HG03442 (cell line): ENCODE results near the gene COL6A2.

Source experiments
- ATAC-seq: cut with Tn5 transposase; IDR thresholded peaks from one replicate; pipeline ENCODE4 v1.9.1; 2021; ENCODE audit warnings: mild to moderate bottlenecking, moderate library complexity; ENCODE audit not compliant: unreplicated experiment

Gene COL6A2

DNA sequence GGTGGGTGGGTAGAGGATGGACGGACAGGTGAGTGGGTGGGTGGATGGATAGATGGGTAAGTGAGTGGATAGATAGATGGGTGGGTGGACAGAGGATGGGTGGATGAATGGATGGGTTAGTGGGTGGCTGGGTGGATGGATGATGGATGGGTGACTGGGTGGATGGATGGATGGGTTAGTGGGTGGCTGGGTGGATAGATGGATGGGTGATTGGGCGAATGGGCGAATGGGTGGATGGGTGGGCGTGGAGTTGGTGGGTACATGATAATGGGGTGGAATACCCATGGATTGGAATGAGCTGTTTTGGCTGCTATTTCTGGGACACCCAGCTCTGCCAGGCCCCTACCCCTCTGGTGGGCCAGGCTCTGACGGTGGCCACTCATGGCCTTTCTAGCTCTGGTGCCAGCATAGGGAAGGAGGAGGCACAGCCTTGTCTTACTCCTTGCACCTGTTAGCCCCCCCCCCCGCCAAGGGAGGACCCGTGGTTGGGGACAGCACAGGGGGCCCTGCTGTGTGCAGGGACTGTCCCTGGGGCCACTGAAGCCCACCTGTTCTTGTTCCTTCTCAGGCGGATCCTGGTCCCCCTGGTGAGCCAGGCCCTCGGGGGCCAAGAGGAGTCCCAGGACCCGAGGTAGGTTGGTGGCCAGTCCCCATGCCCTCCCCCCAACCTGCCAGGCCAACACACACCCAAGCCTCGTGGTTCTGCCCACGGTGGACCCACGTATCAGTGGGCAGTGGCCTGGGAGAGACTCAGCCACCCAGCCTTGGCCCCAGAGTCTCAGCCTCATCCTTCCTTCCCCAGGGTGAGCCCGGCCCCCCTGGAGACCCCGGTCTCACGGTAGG lies 26.4 kb downstream of the COL6A2 start:
- ATAC-seq, result no peak

DNA sequence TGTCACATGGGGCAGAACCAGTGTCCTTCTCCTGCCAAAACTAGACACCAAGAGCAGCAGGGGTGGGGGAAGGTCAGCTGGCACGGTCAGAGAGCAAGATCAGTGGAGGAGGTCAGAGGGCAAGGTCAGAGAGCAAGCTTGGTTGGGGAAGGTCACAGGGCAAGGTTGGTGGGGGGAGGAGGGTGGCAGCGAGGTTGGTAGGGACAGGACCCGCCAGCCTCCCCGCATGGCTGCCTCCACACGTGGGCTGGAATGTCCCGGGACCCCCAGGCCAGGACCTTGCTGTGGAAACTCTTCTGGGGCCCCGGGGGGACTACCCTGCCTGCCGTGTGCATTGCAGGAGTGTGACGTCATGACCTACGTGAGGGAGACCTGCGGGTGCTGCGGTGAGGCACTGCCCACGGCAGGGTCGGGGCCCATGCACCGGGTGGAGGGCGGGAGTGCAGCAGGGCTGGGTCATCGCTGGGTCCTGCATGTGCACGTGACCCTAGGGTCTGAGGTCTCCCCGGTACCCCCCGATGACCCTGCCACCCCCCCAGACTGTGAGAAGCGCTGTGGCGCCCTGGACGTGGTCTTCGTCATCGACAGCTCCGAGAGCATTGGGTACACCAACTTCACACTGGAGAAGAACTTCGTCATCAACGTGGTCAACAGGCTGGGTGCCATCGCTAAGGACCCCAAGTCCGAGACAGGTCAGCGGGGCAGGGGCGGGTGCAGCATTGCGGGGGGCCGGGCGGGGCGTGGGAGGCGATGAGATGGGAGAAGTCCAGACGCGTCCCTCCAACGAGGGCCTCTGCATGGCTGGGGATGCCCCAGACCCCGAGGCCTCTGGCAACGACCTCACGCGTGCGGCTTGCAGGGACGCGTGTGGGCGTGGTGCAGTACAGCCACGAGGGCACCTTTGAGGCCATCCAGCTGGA lies 27.3 kb downstream of the COL6A2 start:
- ATAC-seq, result no peak

DNA sequence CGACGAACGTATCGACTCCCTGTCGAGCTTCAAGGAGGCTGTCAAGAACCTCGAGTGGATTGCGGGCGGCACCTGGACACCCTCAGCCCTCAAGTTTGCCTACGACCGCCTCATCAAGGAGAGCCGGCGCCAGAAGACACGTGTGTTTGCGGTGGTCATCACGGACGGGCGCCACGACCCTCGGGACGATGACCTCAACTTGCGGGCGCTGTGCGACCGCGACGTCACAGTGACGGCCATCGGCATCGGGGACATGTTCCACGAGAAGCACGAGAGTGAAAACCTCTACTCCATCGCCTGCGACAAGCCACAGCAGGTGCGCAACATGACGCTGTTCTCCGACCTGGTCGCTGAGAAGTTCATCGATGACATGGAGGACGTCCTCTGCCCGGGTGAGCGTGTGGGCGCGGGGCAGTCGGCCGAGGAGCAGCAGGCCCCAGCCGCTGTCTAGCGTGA lies 28.0 kb downstream of the COL6A2 start:
- no peak for ATAC-seq

DNA sequence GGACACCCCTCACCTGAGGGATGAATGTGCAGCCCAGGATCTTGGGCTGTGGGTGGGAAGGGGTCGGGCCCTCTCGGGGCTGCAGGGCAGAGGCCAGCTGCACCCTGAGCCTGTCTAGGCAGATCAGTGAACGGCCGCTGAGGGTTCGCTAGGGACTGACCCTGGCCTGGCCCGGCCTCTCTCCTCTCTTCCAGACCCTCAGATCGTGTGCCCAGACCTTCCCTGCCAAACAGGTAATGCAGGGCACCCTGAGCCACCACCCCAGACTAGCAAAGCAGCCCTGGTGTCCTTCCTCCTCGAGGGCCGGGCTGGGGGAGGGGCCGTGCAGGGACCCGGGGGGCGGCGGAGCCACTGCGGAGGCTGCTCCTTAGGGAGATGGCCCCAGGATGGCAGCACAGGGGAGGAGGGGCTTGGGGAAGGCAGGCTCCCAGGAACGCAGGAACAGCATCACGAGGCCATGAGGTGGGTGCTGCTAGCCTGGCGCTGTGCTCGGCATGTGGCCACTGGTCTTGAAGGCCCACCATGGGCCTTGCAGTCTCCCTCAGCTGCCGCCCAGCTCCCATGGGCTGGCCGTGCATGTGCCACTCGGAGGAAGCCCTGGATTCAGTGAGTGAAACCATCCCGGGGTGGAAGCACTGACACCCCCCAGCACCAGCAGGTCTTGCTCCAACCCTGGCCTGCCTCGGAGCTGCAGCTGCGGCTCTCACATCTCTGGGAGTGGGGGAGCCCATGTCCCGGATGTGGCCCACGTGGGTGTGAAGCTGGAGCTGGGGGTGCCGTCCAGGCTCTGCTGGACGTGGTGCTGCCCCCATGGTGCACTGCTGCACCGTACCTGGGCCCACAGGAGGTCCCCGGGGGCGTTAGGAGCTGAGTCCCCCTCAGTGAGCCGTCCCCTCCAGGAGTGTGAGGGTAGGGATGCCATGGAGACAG lies 28.7 kb downstream of the COL6A2 start:
- no peak for ATAC-seq

DNA sequence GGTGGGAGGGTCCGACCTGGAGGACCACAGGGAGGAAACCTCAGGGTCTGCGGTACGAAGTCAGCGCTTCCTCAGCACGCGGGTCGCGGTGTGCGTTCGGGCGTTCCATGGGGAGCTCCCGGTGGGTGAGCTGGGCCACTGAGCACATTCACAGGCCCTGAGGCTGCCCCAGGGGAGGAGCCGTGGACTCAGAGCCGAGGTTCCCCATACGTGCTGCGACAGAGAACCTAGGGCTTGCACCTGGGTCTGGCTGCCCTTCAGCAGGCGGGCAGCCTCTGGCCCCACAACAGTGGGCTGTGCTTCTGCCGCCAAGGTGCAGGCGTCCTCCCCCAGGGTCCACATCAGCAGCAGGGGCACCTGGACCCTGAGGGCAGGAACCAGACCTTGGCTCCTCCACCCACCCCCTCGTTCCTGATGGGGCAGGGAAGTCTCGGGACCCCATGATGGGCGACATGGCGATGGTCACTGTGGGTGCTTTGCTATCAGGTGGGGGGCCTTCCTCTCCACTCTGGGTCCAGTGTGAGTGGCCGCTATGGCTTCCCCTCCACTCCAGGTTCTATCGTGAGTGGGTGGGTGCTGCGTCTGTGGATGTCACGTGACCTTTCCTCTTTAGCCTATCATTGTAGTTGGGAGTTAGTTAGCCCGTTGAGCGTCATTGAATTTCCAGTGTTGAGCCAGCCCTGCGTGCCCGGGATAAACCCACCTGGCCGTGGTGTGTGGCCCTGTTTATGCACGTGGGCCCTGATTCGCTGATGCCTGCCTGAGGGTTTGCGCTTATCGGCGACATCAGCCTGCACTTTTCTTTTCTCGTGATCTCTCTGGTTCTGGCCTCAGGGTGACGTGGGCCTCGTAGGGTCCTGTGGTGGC lies 29.6 kb downstream of the COL6A2 start:
- no peak for ATAC-seq

DNA sequence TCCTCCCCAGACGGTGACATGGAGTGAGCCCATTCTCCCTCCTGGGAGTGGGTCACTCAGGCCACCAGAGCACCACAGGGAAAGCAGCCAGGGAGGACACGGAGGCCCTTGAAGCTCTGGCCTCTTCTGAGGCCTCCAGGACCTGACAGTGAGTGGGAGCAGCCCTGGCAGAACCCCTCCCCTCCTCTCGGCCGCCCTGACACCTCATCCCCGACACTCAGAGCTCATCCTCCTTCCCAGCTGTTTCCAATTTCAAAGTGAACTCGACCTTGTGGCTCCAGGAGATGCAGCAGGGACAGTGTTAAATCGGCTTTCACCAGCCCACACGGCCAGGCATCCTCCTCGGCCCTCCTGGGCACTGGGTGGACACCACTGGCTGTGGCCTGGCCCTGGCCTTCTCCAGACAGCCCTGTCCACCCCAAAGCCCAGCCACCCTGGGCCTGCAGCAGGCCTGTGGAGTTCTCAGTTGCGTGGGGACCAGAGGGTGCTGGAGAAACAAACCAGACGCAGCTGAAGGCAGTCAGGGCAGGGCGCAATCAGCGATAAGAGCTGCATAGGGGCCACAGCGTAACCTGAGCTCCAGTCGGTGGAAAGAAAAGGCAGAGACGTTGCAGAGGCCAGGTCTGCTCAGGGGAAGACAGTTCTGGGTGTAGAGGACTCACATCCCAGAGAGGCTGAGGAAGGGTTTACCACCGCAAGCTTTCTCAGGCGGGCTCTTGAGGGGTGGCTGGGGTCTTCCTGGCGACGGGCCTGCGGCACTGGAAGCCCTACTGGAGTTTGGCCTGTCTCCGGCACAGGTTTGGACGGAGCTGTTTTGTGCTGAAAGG lies 30.4 kb downstream of the COL6A2 start:
- no peak for ATAC-seq

DNA sequence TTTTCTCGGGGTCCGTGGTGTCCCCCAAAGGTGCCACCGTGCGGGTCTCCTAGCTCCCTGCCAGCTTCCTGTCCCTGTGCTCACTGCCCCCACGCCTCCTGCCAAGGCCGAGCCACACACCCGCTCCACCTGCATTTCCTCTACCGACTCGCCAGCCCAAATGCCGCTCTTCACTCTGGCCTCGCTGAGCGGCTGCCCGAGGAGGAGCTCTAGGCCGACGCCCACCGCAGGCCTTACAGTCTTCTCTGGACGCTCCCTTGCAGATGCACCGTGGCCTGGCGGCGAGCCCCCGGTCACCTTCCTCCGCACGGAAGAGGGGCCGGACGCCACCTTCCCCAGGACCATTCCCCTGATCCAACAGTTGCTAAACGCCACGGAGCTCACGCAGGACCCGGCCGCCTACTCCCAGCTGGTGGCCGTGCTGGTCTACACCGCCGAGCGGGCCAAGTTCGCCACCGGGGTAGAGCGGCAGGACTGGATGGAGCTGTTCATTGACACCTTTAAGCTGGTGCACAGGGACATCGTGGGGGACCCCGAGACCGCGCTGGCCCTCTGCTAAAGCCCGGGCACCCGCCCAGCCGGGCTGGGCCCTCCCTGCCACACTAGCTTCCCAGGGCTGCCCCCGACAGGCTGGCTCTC lies 31.1 kb downstream of the COL6A2 start:
- no peak for ATAC-seq

DNA sequence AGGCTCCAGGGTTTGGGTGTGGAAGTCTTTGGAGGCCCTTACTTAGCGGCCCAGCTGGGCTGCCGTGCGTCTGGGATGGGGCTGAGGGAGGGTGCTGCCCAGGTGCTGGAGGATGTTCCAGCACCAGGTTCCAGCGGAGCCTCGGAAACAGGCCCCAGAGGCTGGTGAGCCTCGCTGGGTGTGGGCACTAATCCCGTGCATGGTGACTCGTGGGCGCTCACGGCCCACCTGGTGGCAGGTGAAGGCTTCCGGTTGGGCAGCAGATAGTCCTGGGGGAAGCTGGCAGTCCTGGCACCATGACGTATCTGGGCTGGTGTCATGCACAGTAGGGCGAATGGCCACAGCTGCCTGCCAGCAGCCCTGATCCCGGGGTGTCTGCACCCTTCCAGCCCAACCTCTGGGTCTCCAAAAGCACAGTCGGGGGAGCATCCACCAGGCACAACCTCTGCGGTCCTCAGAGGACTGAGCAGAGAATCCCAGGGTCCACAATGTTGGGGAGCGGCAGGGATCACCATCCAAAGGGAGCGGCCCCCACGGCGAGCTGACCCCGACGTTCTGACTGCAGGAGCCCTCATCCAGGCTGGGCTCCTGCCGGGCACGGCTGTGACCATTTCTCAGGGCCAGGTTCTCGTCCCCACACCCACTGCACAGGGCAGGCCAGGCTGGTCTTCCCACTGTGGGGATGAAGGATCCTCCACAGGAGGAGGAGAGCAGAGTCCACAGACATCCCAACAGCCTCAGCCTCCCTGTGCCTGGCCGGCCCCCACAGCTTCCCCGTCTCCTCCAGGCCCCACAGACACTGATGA lies 32.1 kb downstream of the COL6A2 start:
- no peak for ATAC-seq

DNA sequence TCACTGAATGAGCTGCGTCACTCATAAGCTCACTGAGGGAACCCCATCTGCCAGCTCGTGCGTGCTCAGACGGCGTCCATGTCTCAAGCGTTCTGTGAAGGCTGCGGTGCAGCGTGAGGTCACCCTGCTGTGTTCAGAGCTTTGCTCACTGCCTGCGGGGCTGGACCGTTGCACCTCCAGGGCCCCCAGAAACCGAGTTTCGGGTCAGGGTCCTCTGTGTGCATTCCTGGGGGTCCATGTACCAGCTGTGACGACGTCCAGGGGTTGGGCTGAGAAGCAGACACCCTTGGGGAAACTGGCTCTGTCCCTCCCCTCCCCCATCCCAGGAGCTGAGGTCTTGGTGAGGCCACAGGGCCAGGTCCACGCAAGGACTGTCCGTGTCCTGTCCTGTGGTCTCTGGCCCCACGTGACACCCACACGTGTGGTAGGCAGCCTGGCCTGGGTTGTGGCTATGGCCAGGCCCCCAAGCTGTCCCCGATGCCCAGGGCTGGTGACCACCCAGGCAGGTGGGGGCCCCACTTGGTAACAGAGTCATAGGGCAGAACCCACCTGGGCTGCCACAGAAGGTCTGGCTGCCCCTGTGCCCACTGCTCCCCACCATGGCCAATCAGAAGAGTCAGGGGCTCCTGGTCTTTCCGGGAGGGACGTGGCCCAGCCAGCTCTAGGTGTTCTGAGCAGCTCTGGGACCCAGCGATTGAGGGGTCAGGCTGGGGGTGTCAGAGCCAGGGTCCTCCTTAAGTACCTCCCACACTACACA lies 33.1 kb downstream of the COL6A2 start:
- no peak for ATAC-seq

DNA sequence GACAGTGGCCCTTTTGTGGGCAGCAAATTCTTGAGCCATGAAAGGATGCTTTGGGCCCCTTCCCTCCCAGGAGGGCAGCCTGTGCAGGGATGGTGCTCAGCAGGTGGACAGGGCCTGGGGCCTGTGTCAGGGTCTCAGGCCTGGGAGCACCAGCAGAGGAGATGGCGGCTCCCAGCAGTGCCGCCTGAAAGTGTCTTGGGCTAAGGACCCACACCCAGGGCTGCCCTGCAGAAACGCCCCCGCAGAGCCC lies 33.6 kb downstream of the COL6A2 start:
- no peak for ATAC-seq

DNA sequence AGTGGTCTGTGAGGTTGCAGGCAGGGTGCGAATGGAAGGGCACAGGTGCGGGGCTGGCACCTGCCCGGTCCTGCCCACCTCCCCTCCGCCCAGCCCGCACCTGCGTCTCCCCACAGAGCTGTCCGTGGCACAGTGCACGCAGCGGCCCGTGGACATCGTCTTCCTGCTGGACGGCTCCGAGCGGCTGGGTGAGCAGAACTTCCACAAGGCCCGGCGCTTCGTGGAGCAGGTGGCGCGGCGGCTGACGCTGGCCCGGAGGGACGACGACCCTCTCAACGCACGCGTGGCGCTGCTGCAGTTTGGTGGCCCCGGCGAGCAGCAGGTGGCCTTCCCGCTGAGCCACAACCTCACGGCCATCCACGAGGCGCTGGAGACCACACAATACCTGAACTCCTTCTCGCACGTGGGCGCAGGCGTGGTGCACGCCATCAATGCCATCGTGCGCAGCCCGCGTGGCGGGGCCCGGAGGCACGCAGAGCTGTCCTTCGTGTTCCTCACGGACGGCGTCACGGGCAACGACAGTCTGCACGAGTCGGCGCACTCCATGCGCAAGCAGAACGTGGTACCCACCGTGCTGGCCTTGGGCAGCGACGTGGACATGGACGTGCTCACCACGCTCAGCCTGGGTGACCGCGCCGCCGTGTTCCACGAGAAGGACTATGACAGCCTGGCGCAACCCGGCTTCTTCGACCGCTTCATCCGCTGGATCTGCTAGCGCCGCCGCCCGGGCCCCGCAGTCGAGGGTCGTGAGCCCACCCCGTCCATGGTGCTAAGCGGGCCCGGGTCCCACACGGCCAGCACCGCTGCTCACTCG lies 34.1 kb downstream of the COL6A2 start:
- no peak for ATAC-seq

DNA sequence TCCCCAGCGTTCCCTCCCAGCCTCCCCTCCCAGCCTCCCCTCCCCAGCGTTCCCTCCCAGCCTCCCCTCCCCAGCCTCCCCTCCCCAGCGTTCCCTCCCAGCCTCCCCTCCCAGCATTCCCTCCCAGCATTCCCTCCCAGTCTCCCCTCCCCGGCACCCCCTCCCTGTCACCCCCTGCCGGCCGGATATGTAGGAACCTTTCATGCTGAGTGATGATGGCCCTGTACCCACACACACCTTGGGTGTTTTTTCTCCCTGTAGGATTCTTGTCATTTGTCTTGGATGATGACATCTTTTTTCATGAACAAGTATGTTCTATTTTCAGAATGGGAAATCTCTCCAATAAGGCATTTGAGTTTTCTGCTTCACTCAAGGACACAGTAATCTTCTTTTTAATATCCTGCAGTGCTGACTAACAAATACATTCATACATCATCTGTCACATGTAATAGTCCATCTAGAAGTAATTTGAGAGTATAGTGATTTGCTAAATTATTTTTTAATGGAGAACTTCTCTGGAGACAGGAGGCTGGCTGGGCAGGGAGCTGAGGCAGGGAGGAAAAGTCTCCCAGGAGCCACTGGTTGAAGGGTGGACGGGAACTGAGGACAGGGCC lies 38.0 kb downstream of the COL6A2 start:
- ATAC-seq, result no peak

DNA sequence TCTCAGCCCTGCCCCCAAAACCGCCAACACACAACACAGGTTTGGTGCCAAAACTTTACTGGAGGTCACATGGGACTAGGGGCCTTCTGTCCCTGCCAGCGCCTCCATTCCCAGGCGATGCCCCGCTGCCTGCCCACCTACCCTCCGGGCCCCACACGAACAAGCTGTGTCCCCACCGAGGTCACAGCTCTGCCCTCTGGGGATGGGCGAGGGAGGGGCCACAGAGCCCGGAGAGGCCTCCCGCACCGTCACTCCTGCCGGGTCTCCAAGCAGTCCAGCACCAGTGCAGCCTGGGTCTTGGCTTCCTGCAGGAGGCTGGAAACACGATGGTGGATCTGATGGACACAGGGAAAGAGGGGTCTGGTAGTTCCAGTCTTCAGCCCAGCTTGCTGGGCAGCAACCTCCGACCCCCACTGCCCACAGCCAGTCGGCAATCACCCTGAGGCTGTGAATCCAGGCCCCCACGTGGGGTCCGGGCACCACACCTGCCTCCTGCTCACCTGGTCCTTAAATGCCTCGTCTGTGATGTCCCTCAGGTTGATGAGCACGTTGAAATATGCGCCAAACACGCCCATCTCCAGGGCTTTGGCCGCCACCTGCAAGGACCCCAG lies 38.9 kb downstream of the COL6A2 start:
- no peak for ATAC-seq

DNA sequence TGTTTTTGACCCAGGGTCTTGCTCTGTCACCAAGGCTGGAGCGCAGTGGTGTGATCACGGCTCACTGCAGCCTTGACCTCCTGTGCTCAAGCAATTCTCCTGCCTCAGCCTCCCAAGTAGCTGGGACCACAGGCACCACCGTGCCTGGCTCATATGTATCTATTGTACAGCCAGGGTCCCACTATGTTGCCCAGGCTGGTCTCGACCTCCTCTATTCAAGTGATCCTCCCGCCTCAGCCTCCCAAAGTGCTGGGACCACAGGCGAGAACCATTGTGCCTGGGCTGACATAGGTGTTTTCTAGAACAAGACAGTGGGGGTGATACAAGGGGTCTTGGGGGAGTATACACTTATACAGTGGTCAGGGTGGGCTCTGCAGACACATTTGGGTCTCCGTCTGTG lies 40.0 kb downstream of the COL6A2 start:
- ATAC-seq, result no peak

DNA sequence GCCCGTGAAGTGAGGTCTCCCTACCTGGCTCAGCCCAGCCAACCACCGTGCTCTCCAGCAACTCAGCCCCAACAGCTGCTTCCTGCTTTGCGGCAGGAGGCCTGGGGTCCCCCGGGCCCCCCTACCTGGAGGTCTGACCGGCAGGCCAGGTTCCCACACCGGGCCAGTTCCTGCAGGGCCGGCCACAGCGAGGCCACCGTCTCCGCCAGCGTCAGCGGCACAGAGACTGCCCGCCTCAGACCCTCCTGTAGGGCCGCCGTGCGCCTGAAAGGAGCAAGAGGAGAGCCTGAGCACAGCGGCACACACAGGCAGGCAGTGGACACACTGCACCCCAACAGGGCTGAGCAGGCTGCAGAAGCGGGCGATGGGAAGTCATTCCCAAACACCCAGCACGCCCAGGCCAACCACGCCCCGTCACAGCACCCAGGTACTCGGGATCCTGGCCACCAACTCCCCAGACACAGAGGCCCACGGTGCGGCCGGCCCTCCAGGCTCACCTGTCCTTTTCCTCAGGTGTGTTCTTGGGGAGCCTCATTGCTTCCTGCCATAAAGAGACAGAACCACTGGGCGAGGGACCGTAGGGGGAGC lies 40.6 kb downstream of the COL6A2 start:
- ATAC-seq, result no peak
